ENCODE results near the gene LGI1. TPM values are rescaled to one million over a fixed set of nuclear protein-coding genes. Genes with fewer than 3 reads are reported as not detected.

LGI1 gene
- total RNA-seq, 2 donors from 2014 or later, result 0.60 to 2.6 TPM

DNA sequence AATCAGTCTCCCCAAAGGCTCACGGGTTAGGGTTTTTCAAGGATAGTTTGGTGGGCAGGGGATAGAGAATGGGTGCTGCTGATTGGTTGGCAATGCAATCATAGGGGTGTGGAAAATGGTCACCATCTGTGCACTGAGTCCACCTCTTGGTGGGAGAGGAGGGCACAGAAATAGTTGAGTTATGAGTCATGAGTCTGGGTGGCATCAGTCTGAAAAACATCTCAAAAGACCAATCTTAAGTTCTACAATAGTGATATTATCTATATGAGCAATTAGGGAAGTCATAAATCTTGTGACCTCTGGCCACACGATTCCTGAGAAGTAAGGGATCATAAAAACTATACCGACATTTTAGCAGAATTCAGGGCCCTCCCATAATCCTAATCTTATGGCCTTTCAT, 62.7 kb downstream of the LGI1 start:
- DNase-seq, result no peak
- H3K36me3 ChIP-seq (ENCODE audit: control insufficient read depth, insufficient read depth, low read length), result no peaks in the 10 kb centered on the region
- peaks cover 5% of the 10 kb centered on the region for H3K4me1 Mint-ChIP-seq
- no peaks in the 10 kb centered on the region for H3K9me3 ChIP-seq (ENCODE audit: control insufficient read depth, low read length)
- H3K9me3 Mint-ChIP-seq, result peaks cover 5% of the 10 kb centered on the region
- no peaks in the 10 kb centered on the region for H3K4me1 ChIP-seq (ENCODE audit: control insufficient read depth, insufficient read depth, low read length)
- TF ChIP-seq, protein P1, sequence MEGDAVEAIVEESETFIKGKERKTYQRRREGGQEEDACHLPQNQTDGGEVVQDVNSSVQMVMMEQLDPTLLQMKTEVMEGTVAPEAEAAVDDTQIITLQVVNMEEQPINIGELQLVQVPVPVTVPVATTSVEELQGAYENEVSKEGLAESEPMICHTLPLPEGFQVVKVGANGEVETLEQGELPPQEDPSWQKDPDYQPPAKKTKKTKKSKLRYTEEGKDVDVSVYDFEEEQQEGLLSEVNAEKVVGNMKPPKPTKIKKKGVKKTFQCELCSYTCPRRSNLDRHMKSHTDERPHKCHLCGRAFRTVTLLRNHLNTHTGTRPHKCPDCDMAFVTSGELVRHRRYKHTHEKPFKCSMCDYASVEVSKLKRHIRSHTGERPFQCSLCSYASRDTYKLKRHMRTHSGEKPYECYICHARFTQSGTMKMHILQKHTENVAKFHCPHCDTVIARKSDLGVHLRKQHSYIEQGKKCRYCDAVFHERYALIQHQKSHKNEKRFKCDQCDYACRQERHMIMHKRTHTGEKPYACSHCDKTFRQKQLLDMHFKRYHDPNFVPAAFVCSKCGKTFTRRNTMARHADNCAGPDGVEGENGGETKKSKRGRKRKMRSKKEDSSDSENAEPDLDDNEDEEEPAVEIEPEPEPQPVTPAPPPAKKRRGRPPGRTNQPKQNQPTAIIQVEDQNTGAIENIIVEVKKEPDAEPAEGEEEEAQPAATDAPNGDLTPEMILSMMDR (conservative IDR thresholded peaks at IDR 0.05), result no peak
- H3K27ac ChIP-seq (ENCODE audit: low read depth, low read length), result no peak overlapping the region
- H3K4me3 ChIP-seq (ENCODE audit: low read length), result no peak overlapping the region
- no peak overlapping the region for H3K4me3 Mint-ChIP-seq
- H3K27ac Mint-ChIP-seq, result no peak overlapping the region
- no peaks in the 10 kb centered on the region for H3K36me3 Mint-ChIP-seq (ENCODE audit: low read depth)
- H3K27me3 Mint-ChIP-seq (ENCODE audit: insufficient read depth), result peaks cover 19% of the 10 kb centered on the region
- H3K9ac ChIP-seq (ENCODE audit: extremely low read depth, low read length, poor library complexity, severe bottlenecking), result no peak overlapping the region
- whole genome bisulfite sequencing, 2 experiments (ENCODE audit: insufficient coverage in 1 of 2, insufficient read length in 1 of 2), result 83 to 92% methylated on average over 3 of the region's 3 CpGs
- peaks cover 7% of the 10 kb centered on the region for H3K27me3 ChIP-seq (ENCODE audit: control insufficient read depth, insufficient read depth, low read length, poor library complexity, severe bottlenecking)

- 75 to 88% methylated on average over 2 to 4 of the region's 4 CpGs for WGBS, 2 experiments (ENCODE audit: insufficient coverage in 1 of 2, insufficient read length in 1 of 2)
- H3K27me3 Mint-ChIP-seq (ENCODE audit: insufficient read depth), result peaks cover 18% of the 10 kb centered on the region
These were observed 63.5 kb downstream of the LGI1 start for GRCh38 chr10:93821051-93821772.

GRCh38 chr10:93826355-93826754, 68.6 kb downstream of the LGI1 start:
- Histone ChIP-seq H3K36me3 (ENCODE audit: control insufficient read depth, insufficient read depth, low read length) (no peaks in the 10 kb centered on the region), H3K9ac (ENCODE audit: extremely low read depth, low read length, poor library complexity, severe bottlenecking) (no peak overlapping the region), H3K27ac (ENCODE audit: low read depth, low read length) (no peak overlapping the region), H3K4me1 (ENCODE audit: control insufficient read depth, insufficient read depth, low read length) (peaks cover 2% of the 10 kb centered on the region), H3K4me3 (ENCODE audit: low read length) (no peak overlapping the region), H3K9me3 (ENCODE audit: control insufficient read depth, low read length) (no peaks in the 10 kb centered on the region), H3K27me3 (ENCODE audit: control insufficient read depth, insufficient read depth, low read length, poor library complexity, severe bottlenecking) (no peaks in the 10 kb centered on the region)
- H3K9me3 Mint-ChIP-seq, result peaks cover 3% of the 10 kb centered on the region
- peaks cover 13% of the 10 kb centered on the region for H3K4me1 Mint-ChIP-seq
- no peak overlapping the region for H3K4me3 Mint-ChIP-seq
- H3K36me3 Mint-ChIP-seq (ENCODE audit: low read depth), result no peaks in the 10 kb centered on the region
- 53 to 57% methylated on average over 1 to 7 of the region's 7 CpGs for WGBS, 2 experiments (ENCODE audit: insufficient coverage in 1 of 2, insufficient read length in 1 of 2)
- H3K27ac Mint-ChIP-seq, result no peak overlapping the region
- DNase-seq, result peak; percentile 67
- TF ChIP-seq, protein P1 (conservative IDR thresholded peaks at IDR 0.05), result no peak
- peaks cover 18% of the 10 kb centered on the region for H3K27me3 Mint-ChIP-seq (ENCODE audit: insufficient read depth)

More at GRCh38 chr10:93821051-93821772, 63.5 kb downstream of the LGI1 start:
- Mint-ChIP-seq H3K36me3 (ENCODE audit: low read depth) (no peaks in the 10 kb centered on the region), H3K9me3 (peaks cover 5% of the 10 kb centered on the region), H3K4me3 (no peak overlapping the region), H3K4me1 (peaks cover 3% of the 10 kb centered on the region), H3K27ac (no peak overlapping the region)
- H3K4me3 ChIP-seq (ENCODE audit: low read length), result no peak overlapping the region
- DNase-seq, result no peak
- TF ChIP-seq, protein P1 (conservative IDR thresholded peaks at IDR 0.05), result peak; percentile 88
- H3K9me3 ChIP-seq (ENCODE audit: control insufficient read depth, low read length), result no peaks in the 10 kb centered on the region
- no peaks in the 10 kb centered on the region for H3K4me1 ChIP-seq (ENCODE audit: control insufficient read depth, insufficient read depth, low read length)
- H3K27ac ChIP-seq (ENCODE audit: low read depth, low read length), result no peak overlapping the region
- H3K9ac ChIP-seq (ENCODE audit: extremely low read depth, low read length, poor library complexity, severe bottlenecking), result no peak overlapping the region
- H3K36me3 ChIP-seq (ENCODE audit: control insufficient read depth, insufficient read depth, low read length), result no peaks in the 10 kb centered on the region
- H3K27me3 ChIP-seq (ENCODE audit: control insufficient read depth, insufficient read depth, low read length, poor library complexity, severe bottlenecking), result peaks cover 7% of the 10 kb centered on the region

Measured in endodermal cell (in vitro differentiated cells).